MM.1S (cell line): Measurements from ENCODE around the gene DDIT3.
"Not testable (repeated sequence)": the region's sequence is repeated elsewhere in the genome, so short reads cannot be mapped to it uniquely, and the experiment has no call there.

Source experiments
- DNase-seq: peaks from one replicate; pipeline ENCODE4 v3.0.0-alpha.2; 2015
- H2AFZ ChIP-seq: fragments of 300-600 bp; sonication (generic); 2 replicates; pipeline ENCODE4 v1.6.0; 2016; ENCODE audit warnings: antibody characterized with exemption, low read length
- H3F3A ChIP-seq: fragments of 300-600 bp; sonication (generic); 2 replicates; pipeline ENCODE4 v1.6.1; 2016; ENCODE audit warnings: mild to moderate bottlenecking, antibody characterized with exemption, low read length, moderate library complexity, mixed read lengths; ENCODE audit not compliant: insufficient read depth
- H3K27ac ChIP-seq: fragments of 300-600 bp; sonication (generic); 2 replicates; pipeline ENCODE4 v1.5.1; 2016; ENCODE audit warnings: mild to moderate bottlenecking, low read length
- H3K27me3 ChIP-seq: fragments of 300-600 bp; sonication (generic); replicated peaks from 2 replicates; pipeline ENCODE4 v1.6.0; 2016; ENCODE audit warnings: low read length; ENCODE audit not compliant: insufficient read depth
- H3K36me3 ChIP-seq: fragments of 300-600 bp; sonication (generic); replicated peaks from 2 replicates; pipeline ENCODE4 v1.6.1; 2016; ENCODE audit warnings: mild to moderate bottlenecking, low read length, mixed read lengths; ENCODE audit not compliant: insufficient read depth
- H3K4me1 ChIP-seq: fragments of 300-600 bp; sonication (generic); 2 replicates; pipeline ENCODE4 v1.6.1; 2016; ENCODE audit warnings: low read length, mixed read lengths
- H3K4me2 ChIP-seq: fragments of 300-600 bp; sonication (generic); 2 replicates; pipeline ENCODE4 v1.6.0; 2016; ENCODE audit warnings: low read depth, low read length
- H3K4me3 ChIP-seq: fragments of 300-600 bp; sonication (generic); 2 replicates; pipeline ENCODE4 v1.5.1; 2016; ENCODE audit warnings: low read length, mixed read lengths
- H3K79me2 ChIP-seq: fragments of 300-600 bp; sonication (generic); 2 replicates; pipeline ENCODE4 v1.6.1; 2016; ENCODE audit warnings: mixed run types, low read length, mixed read lengths
- H3K9ac ChIP-seq: fragments of 300-600 bp; sonication (generic); 2 replicates; pipeline ENCODE4 v1.6.1; 2016; ENCODE audit warnings: low read length, mixed read lengths
- H3K9me2 ChIP-seq: fragments of 300-600 bp; sonication (generic); replicated peaks from 2 replicates; pipeline ENCODE4 v1.6.1; 2016; ENCODE audit warnings: mild to moderate bottlenecking, low read length, mixed read lengths; ENCODE audit not compliant: insufficient read depth
- H3K9me3 ChIP-seq: fragments of 300-600 bp; sonication (generic); replicated peaks from 2 replicates; pipeline ENCODE4 v1.6.1; 2016; ENCODE audit warnings: mild to moderate bottlenecking, low read length, mixed read lengths; ENCODE audit not compliant: insufficient read depth
- H4K20me1 ChIP-seq: fragments of 300-600 bp; sonication (generic); 2 replicates; pipeline ENCODE4 v1.6.1; 2016; ENCODE audit warnings: mild to moderate bottlenecking, low read length, moderate library complexity, mixed read lengths; ENCODE audit not compliant: insufficient read depth
- CTCF ChIP-seq: fragments of 300-600 bp; sonication (generic); IDR thresholded peaks from 2 replicates; pipeline ENCODE4 v1.5.1; 2016; ENCODE audit warnings: antibody characterized with exemption, low read length, mixed read lengths
- EZH2 ChIP-seq: fragments of 300-600 bp; sonication (generic); optimal IDR thresholded peaks from 2 replicates; pipeline ENCODE3; 2017; ENCODE audit warnings: low read depth, mild to moderate bottlenecking, antibody characterized with exemption, low read length, mixed read lengths
- EZH2phosphoT487 ChIP-seq: fragments of 300-600 bp; sonication (generic); IDR thresholded peaks from 2 replicates; pipeline ENCODE4 v1.6.1; 2018; ENCODE audit warnings: antibody characterized with exemption, low read length

DDIT3 gene

DNA sequence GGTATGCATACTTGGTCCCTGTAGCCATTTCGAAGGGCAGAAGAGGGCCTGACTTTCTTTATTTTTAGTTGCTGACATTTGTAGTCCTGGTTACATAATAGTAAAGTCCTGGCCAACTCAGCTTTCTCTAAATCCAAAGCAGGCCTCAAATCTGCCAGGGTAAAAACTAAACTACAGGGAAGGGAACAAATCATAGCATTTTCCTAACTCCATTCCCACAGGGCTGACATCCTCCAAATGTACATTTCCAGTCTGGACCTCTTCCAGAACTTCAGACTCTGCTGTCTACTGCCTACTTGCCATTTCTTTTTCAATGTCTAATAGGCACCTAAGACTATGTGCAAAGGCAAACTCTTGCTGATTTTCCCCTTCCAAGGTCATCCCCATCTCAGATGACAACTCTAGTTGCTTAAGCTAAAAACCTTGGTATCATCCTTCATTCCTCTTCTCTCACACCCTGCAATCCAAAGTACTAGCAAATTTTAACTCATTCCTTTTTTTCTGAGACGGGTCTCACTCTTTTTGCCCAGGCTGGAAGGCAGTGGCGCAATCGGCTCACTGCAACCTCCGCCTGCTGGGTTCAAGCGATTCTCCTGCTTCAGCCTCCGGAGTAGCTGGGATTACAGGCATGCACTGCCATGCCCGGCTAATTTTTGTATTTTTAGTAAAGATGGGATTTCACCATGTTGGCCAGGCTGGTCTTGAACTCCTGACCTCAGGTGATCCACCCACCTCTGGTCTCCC lies 2.0 kb downstream of the DDIT3 start:
- Histone ChIP-seq H3K27me3 (no peaks in the 10 kb centered on the region), H2AFZ (no peak overlapping the region), H3K79me2 (peaks cover 43% of the 10 kb centered on the region), H3K4me3 (no peak overlapping the region), H3K4me1 (peaks cover 19% of the 10 kb centered on the region), H3K9ac (no peak overlapping the region), H3K36me3 (peaks cover 18% of the 10 kb centered on the region), H3K27ac (no peak overlapping the region), H3K4me2 (peak overlapping the region; percentile 83), H3F3A (peaks cover 50% of the 10 kb centered on the region), H4K20me1 (no peaks in the 10 kb centered on the region), H3K9me2 (no peaks in the 10 kb centered on the region), H3K9me3 (no peaks in the 10 kb centered on the region)
- no peak for TF ChIP-seq CTCF
- no peak for TF ChIP-seq EZH2phosphoT487
- TF ChIP-seq EZH2: no peak
- no peak for DNase-seq

- H4K20me1 ChIP-seq, H3K9ac ChIP-seq, H3K4me2 ChIP-seq, H3K4me3 ChIP-seq, H2AFZ ChIP-seq, H3K9me3 ChIP-seq, H3K9me2 ChIP-seq, H3K27ac ChIP-seq, H3K27me3 ChIP-seq, DNase-seq: not testable (repeated sequence)
- peaks cover 19% of the 10 kb centered on the region for H3K4me1 ChIP-seq
- peaks cover 40% of the 10 kb centered on the region for H3K79me2 ChIP-seq
- peaks cover 51% of the 10 kb centered on the region for H3F3A ChIP-seq
- H3K36me3 ChIP-seq: peaks cover 18% of the 10 kb centered on the region
These were observed 2.6 kb downstream of the DDIT3 start for GRCh38 chr12:57517718-57518117.

DNA sequence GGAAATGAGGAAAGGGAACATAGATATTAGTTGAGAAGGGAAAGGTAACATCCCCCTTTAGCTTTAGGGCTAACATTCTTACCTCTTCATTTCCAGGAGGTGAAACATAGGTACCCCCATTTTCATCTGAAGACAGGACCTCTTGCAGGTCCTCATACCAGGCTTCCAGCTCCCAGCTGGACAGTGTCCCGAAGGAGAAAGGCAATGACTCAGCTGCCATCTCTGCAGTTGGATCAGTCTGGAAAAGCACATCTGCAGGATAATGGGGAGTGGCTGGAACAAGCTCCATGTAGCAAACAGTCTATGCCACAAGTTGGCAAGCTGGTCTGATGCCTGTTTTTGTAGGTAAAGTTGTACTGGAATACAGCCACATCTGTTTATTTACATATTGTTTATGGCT lies 3.1 kb downstream of the DDIT3 start:
- no peaks in the 10 kb centered on the region for H3K27me3 ChIP-seq
- H3K9me2 ChIP-seq: no peaks in the 10 kb centered on the region
- H3F3A ChIP-seq: peaks cover 53% of the 10 kb centered on the region
- DNase-seq: no peak
- H3K27ac ChIP-seq: no peak overlapping the region
- H3K4me1 ChIP-seq: peaks cover 19% of the 10 kb centered on the region
- no peak overlapping the region for H2AFZ ChIP-seq
- no peak overlapping the region for H3K4me3 ChIP-seq
- H3K36me3 ChIP-seq: peaks cover 20% of the 10 kb centered on the region
- peaks cover 45% of the 10 kb centered on the region for H3K79me2 ChIP-seq
- no peak for TF ChIP-seq EZH2
- no peak overlapping the region for H3K9ac ChIP-seq
- no peaks in the 10 kb centered on the region for H3K9me3 ChIP-seq
- no peaks in the 10 kb centered on the region for H4K20me1 ChIP-seq
- no peak overlapping the region for H3K4me2 ChIP-seq

GRCh38 chr12:57516617-57517153 lies 3.6 kb downstream of the DDIT3 start:
- Histone ChIP-seq H3K9ac (no peak overlapping the region), H4K20me1 (no peaks in the 10 kb centered on the region), H3K4me2 (no peak overlapping the region), H3K4me1 (peaks cover 14% of the 10 kb centered on the region), H3K4me3 (no peak overlapping the region), H3F3A (peaks cover 51% of the 10 kb centered on the region), H2AFZ (no peak overlapping the region), H3K27me3 (no peaks in the 10 kb centered on the region), H3K36me3 (peaks cover 24% of the 10 kb centered on the region), H3K9me2 (no peaks in the 10 kb centered on the region), H3K9me3 (no peaks in the 10 kb centered on the region), H3K79me2 (peaks cover 46% of the 10 kb centered on the region), H3K27ac (no peak overlapping the region)
- TF ChIP-seq CTCF: no peak
- no peak for TF ChIP-seq EZH2phosphoT487
- no peak for TF ChIP-seq EZH2
- no peak for DNase-seq
